Retinal pigment epithelial cell (primary cell): ENCODE measurements around the gene SARDH.

Experiments
- DNase-seq: peaks from one replicate; pipeline ENCODE4 v3.0.0-alpha.2; 2010; ENCODE audit warnings: low read depth
- H3K4me3 ChIP-seq: 2 replicates; pipeline ENCODE4 v1.5.1; 2011; ENCODE audit warnings: mild to moderate bottlenecking, low read length, control low read depth, moderate library complexity
- CTCF ChIP-seq: conservative IDR thresholded peaks from 2 replicates; pipeline ENCODE4 v1.5.1; 2011; ENCODE audit warnings: low read depth, low read length, control low read depth, inconsistent platforms

The SARDH gene

GRCh38 chr9:133779516-133780403 is 41.6 kb upstream of the SARDH start:
- DNase-seq = no peak
- no peak for TF ChIP-seq CTCF
- H3K4me3 ChIP-seq = no peak overlapping the region

GRCh38 chr9:133779081-133779480 is 40.9 kb upstream of the SARDH start:
- no peak for TF ChIP-seq CTCF
- DNase-seq = no peak
- H3K4me3 ChIP-seq = no peak overlapping the region

GRCh38 chr9:133778336-133779013 is 40.3 kb upstream of the SARDH start:
- no peak for TF ChIP-seq CTCF
- no peak for DNase-seq
- no peak overlapping the region for H3K4me3 ChIP-seq

GRCh38 chr9:133777871-133778270 is 39.7 kb upstream of the SARDH start:
- DNase-seq = no peak
- no peak overlapping the region for H3K4me3 ChIP-seq
- TF ChIP-seq CTCF = no peak

- TF ChIP-seq CTCF = no peak
- DNase-seq = no peak
- H3K4me3 ChIP-seq = no peak overlapping the region
Measured at GRCh38 chr9:133777068-133777791, 39.1 kb upstream of the SARDH start.

GRCh38 chr9:133775951-133776905 is 38.1 kb upstream of the SARDH start:
- no peak for TF ChIP-seq CTCF
- DNase-seq = no peak
- no peak overlapping the region for H3K4me3 ChIP-seq
